D721Med (cell line): ENCODE data around the gene C9orf40.

Source experiments
- DNase-seq: peaks from one replicate; pipeline ENCODE4 v3.0.0; 2011; ENCODE audit warnings: low spot score; ENCODE audit not compliant: insufficient read length
- FAIRE-seq: peaks from 2 replicates; lab custom pipeline; 2011; peaks lifted over from hg19 to GRCh38; lab: Jason Lieb, UNC
- TF ChIP-seq, protein P1 (sequence below): IDR thresholded peaks from 2 replicates; pipeline ENCODE4 v1.5.1; 2012; ENCODE audit warnings: mild to moderate bottlenecking, control low read depth; ENCODE audit not compliant: insufficient read depth; ENCODE audit errors: missing control alignments

The C9orf40 gene

DNA sequence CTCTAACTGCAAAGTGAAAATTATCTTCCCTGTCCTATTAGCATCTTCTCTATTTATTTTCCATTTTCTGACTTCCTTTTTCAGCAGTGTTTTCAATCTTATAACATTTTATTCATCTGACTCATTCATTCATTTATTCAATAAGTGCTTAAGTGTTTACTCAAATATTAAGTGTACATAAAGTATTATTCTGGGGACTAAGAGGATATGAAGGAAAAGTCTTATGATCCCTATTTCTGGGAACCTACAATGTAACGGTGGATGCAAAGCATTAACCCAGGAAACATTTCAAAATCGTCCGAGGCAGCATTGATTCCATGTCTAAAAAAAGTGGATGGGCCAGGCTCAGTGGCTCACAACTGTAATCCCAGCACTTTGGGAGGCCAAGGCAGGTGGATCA, 45.6 kb downstream of the C9orf40 start:
- TF ChIP-seq, protein P1, sequence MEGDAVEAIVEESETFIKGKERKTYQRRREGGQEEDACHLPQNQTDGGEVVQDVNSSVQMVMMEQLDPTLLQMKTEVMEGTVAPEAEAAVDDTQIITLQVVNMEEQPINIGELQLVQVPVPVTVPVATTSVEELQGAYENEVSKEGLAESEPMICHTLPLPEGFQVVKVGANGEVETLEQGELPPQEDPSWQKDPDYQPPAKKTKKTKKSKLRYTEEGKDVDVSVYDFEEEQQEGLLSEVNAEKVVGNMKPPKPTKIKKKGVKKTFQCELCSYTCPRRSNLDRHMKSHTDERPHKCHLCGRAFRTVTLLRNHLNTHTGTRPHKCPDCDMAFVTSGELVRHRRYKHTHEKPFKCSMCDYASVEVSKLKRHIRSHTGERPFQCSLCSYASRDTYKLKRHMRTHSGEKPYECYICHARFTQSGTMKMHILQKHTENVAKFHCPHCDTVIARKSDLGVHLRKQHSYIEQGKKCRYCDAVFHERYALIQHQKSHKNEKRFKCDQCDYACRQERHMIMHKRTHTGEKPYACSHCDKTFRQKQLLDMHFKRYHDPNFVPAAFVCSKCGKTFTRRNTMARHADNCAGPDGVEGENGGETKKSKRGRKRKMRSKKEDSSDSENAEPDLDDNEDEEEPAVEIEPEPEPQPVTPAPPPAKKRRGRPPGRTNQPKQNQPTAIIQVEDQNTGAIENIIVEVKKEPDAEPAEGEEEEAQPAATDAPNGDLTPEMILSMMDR = no peak
- FAIRE-seq (no peak), DNase-seq (no peak)

DNA sequence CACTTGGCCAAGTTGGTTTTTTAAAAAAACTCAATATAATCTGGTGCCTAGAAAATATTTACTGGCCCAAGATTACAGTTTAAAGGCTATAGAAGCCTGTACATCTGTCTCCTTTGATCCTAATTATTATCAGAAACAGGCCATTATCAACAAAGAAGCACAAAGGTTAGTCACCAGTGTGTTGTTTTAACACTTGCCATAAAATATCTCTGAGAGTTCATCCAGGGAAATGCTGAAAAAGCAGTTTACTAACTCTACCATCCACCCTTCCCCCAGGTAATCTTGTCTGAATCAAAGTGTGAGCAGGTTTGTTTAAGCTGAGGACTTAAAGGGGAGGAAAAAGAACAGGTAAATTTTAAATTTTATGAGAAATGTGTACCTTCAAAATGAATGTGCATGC, 51.7 kb downstream of the C9orf40 start:
- DNase-seq (no peak), FAIRE-seq (no peak)
- TF ChIP-seq, protein P1 = no peak
